Measurements from ENCODE around the gene TECTB. TPM values are rescaled to one million over a fixed set of nuclear protein-coding genes. Genes with fewer than 3 reads are reported as not detected.

The TECTB gene
- total RNA-seq, 2 experiments from 2014 or later: not detected

GRCh38 chr10:112340601-112341000 lies 57.4 kb downstream of the TECTB start:
- DNase-seq: no peak
- Mint-ChIP-seq H3K27ac (no peak overlapping the region), H3K36me3 (ENCODE audit: low read depth) (no peaks in the 10 kb centered on the region), H3K4me1 (ENCODE audit: low read depth) (peaks cover 4% of the 10 kb centered on the region), H3K4me3 (no peak overlapping the region), H3K9me3 (no peaks in the 10 kb centered on the region), H3K27me3 (peaks cover 10% of the 10 kb centered on the region)
- ChIA-PET CTCF (no interaction called here), POLR2A (no interaction called here)
- no peak overlapping the region for H3K27ac ChIP-seq (ENCODE audit: low read depth in 1 of 2, low read length in 2 of 2)
- intact Hi-C loops (cut with DNase I, micrococcal nuclease): no loop called here
- H3K27me3 ChIP-seq (ENCODE audit: control insufficient read depth in 1 of 2, insufficient read depth in 2 of 2, low read length in 2 of 2): no peaks in the 10 kb centered on the region
- H3K4me3 ChIP-seq (ENCODE audit: low read length): no peak overlapping the region
- no peak for TF ChIP-seq CTCF (IDR thresholded peaks at IDR 0.05)
- H3K9me3 ChIP-seq (ENCODE audit: control insufficient read depth in 1 of 2, insufficient read depth in 1 of 2, low read length in 2 of 2): no peaks in the 10 kb centered on the region
- H3K36me3 ChIP-seq (ENCODE audit: insufficient read depth, low read length): no peaks in the 10 kb centered on the region
- ATAC-seq (ENCODE audit: poor library complexity): no peak
- H3K4me1 ChIP-seq (ENCODE audit: insufficient read depth, low read length): no peaks in the 10 kb centered on the region

- H3K27me3 Mint-ChIP-seq: no peaks in the 10 kb centered on the region
- no peaks in the 10 kb centered on the region for H3K9me3 Mint-ChIP-seq
- H3K4me3 ChIP-seq (ENCODE audit: low read length): no peak overlapping the region
- TF ChIP-seq CTCF (IDR thresholded peaks at IDR 0.05): no peak
- ATAC-seq (ENCODE audit: poor library complexity) (no peak), DNase-seq (no peak)
- H3K27me3 ChIP-seq (ENCODE audit: control insufficient read depth in 1 of 2, insufficient read depth in 2 of 2, low read length in 2 of 2): no peaks in the 10 kb centered on the region
- no peaks in the 10 kb centered on the region for H3K4me1 Mint-ChIP-seq (ENCODE audit: low read depth)
- POLR2A ChIA-PET: no interaction called here
- H3K27ac ChIP-seq (ENCODE audit: low read depth in 1 of 2, low read length in 2 of 2): no peak overlapping the region
- H3K9me3 ChIP-seq (ENCODE audit: control insufficient read depth in 1 of 2, insufficient read depth in 1 of 2, low read length in 2 of 2): no peaks in the 10 kb centered on the region
- no peak overlapping the region for H3K4me3 Mint-ChIP-seq
- no peaks in the 10 kb centered on the region for H3K4me1 ChIP-seq (ENCODE audit: insufficient read depth, low read length)
- CTCF ChIA-PET: no interaction called here
- no peaks in the 10 kb centered on the region for H3K36me3 Mint-ChIP-seq (ENCODE audit: low read depth)
- intact Hi-C loops (cut with DNase I, micrococcal nuclease): no loop called here
- no peaks in the 10 kb centered on the region for H3K36me3 ChIP-seq (ENCODE audit: insufficient read depth, low read length)
- no peak overlapping the region for H3K27ac Mint-ChIP-seq
Observed at GRCh38 chr10:112343056-112343806, 60.0 kb downstream of the TECTB start.

- H3K36me3 Mint-ChIP-seq (ENCODE audit: low read depth): no peaks in the 10 kb centered on the region
- ATAC-seq (ENCODE audit: poor library complexity): no peak
- no peaks in the 10 kb centered on the region for H3K36me3 ChIP-seq (ENCODE audit: insufficient read depth, low read length)
- no peak for TF ChIP-seq CTCF (IDR thresholded peaks at IDR 0.05)
- H3K4me3 ChIP-seq (ENCODE audit: low read length): no peak overlapping the region
- DNase-seq: no peak
- POLR2A ChIA-PET: no interaction called here
- H3K4me1 Mint-ChIP-seq (ENCODE audit: low read depth): no peaks in the 10 kb centered on the region
- H3K27ac ChIP-seq (ENCODE audit: low read depth in 1 of 2, low read length in 2 of 2): no peak overlapping the region
- H3K9me3 Mint-ChIP-seq: no peaks in the 10 kb centered on the region
- H3K27me3 ChIP-seq (ENCODE audit: control insufficient read depth in 1 of 2, insufficient read depth in 2 of 2, low read length in 2 of 2): no peaks in the 10 kb centered on the region
- H3K9me3 ChIP-seq (ENCODE audit: control insufficient read depth in 1 of 2, insufficient read depth in 1 of 2, low read length in 2 of 2): no peaks in the 10 kb centered on the region
- no peak overlapping the region for H3K27ac Mint-ChIP-seq
- intact Hi-C loops (cut with DNase I, micrococcal nuclease): no loop called here
- H3K4me3 Mint-ChIP-seq: no peak overlapping the region
- H3K27me3 Mint-ChIP-seq: no peaks in the 10 kb centered on the region
- H3K4me1 ChIP-seq (ENCODE audit: insufficient read depth, low read length): no peaks in the 10 kb centered on the region
- CTCF ChIA-PET: no interaction called here
Observed at GRCh38 chr10:112344261-112344660, 61.1 kb downstream of the TECTB start.
